Activated naive CD4-positive, alpha-beta T cell treated with anti-CD3 and anti-CD28 coated beads for 36 hours (primary cell): ENCODE data around the gene ARCN1. TPM values are rescaled to one million over a fixed set of nuclear protein-coding genes. Genes with fewer than 3 reads are reported as not detected.
A peak's percentile ranks its signal among the peaks of the same experiment; 100 is the strongest.
"Not testable (repeated sequence)": the region's sequence is repeated elsewhere in the genome, so short reads cannot be mapped to it uniquely, and the experiment has no call there.

Experiments
- CTCF ChIA-PET: fragments of 350-600 bp; sonication (Branson Sonifier 250); formaldehyde crosslinking; loops from one replicate; lab custom pipeline; 2021; ENCODE audit warnings: antibody characterized with exemption; lab: Charles Lee
- DNase-seq: peaks from one replicate; pipeline ENCODE4 v3.0.0-alpha.2; 2020
- H3K27ac Mint-ChIP-seq: one replicate; pipeline ENCODE4 v1.8.0; 2021; ENCODE audit warnings: mild to moderate bottlenecking, mixed read lengths
- H3K27me3 Mint-ChIP-seq: one replicate; pipeline ENCODE4 v1.8.0; 2021; ENCODE audit warnings: low read depth, mixed read lengths
- H3K36me3 Mint-ChIP-seq: one replicate; pipeline ENCODE4 v1.8.0; 2021; ENCODE audit warnings: low read depth, mixed read lengths
- H3K4me1 Mint-ChIP-seq: one replicate; pipeline ENCODE4 v1.8.0; 2021; ENCODE audit warnings: low read depth, mixed read lengths
- H3K4me3 Mint-ChIP-seq: one replicate; pipeline ENCODE4 v1.8.0; 2021; ENCODE audit warnings: mild to moderate bottlenecking, moderate library complexity, mixed read lengths
- H3K9me3 Mint-ChIP-seq: one replicate; pipeline ENCODE4 v1.8.0; 2021; ENCODE audit warnings: mixed read lengths
- intact Hi-C: fragments of 100-400 bp; cut with micrococcal nuclease; formaldehyde crosslinking; loops from one replicate; pipeline ENCODE4 v1.15.1; 2023
- total RNA-seq, 2 experiments: library from RNA; stranded (reverse); gene quantifications; one replicate each; pipeline ENCODE4 v1.2.3, GENCODE V29; 2021

ARCN1 gene
- total RNA-seq, 2 experiments from 2014 or later, result 159 to 174 TPM

DNA sequence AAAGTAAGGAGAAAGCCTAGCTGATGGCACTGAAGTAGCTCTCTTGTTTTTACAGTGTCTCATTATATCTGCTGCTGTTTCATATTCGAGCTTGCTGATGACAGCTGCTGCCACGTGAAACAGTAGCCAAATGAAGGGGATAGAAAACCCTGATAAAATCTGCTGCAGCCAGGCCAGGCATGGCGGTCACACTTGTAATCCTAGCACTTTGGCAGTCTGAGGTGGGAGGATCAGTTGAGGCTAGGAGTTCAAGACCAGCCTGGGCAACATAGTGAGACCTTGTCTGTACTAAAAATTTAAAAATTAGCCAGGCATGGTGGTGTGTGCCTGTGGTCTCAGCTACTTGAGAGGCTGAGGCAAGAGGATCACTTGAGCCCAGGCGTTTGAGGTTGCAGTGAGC is 19.9 kb upstream of the ARCN1 start:
- Mint-ChIP-seq H3K4me1 (no peaks in the 10 kb centered on the region), H3K4me3 (no peak overlapping the region), H3K36me3 (peaks cover 11% of the 10 kb centered on the region), H3K27me3 (no peaks in the 10 kb centered on the region), H3K9me3 (no peaks in the 10 kb centered on the region), H3K27ac (no peak overlapping the region)
- CTCF ChIA-PET, result no interaction called here
- no peak for DNase-seq
- intact Hi-C loops, result no loop called here

DNA sequence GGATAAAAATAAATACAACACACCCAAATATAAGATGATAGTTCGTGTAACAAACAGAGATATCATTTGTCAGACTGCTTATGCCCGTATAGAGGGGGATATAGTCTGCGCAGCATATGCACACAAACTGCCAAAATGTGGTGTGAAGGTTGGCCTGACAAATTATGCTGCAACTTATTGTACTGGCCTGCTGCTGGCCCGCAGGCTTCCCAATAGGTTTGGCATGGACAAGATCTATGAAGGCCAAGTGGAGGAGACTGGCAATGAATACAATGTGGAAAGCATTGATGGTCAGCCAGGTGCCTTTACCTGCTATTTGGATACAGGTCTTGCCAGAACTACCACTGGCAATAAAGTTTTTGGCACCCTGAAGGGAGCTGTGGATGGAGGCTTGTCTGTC is 11.4 kb upstream of the ARCN1 start:
- peaks cover 1% of the 10 kb centered on the region for H3K36me3 Mint-ChIP-seq
- H3K9me3 Mint-ChIP-seq, result no peaks in the 10 kb centered on the region
- DNase-seq, result no peak
- H3K27me3 Mint-ChIP-seq, result no peaks in the 10 kb centered on the region
- no peak overlapping the region for H3K27ac Mint-ChIP-seq
- CTCF ChIA-PET, result no interaction called here
- H3K4me1 Mint-ChIP-seq, result peaks cover 17% of the 10 kb centered on the region
- no peak overlapping the region for H3K4me3 Mint-ChIP-seq
- intact Hi-C loops, result no loop called here

DNA sequence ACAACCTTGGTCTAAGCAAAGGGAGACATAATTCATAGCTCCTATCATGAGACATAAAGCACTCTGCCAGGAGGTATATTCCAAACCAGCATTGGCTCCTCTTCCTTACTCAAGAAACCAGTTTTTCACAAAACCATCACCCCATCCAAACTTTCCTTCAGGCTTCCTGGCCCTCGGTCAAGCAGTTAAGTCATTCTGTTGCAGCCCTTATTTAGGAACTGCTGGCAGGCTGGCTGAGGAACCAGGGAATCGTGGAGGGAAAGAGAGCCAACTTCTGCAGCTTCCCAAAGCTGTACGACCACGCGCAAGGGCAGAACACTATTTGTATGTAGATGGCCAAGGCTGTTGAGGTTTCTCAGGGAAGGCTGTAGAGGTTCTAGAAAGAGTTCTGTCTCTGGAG is 7.2 kb upstream of the ARCN1 start:
- CTCF ChIA-PET, result no interaction called here
- Mint-ChIP-seq H3K27ac (no peak overlapping the region), H3K27me3 (no peaks in the 10 kb centered on the region), H3K36me3 (no peaks in the 10 kb centered on the region), H3K4me1 (peaks cover 24% of the 10 kb centered on the region), H3K9me3 (no peaks in the 10 kb centered on the region), H3K4me3 (peak overlapping the region; percentile 70)
- intact Hi-C loops, result no loop called here
- no peak for DNase-seq

DNA sequence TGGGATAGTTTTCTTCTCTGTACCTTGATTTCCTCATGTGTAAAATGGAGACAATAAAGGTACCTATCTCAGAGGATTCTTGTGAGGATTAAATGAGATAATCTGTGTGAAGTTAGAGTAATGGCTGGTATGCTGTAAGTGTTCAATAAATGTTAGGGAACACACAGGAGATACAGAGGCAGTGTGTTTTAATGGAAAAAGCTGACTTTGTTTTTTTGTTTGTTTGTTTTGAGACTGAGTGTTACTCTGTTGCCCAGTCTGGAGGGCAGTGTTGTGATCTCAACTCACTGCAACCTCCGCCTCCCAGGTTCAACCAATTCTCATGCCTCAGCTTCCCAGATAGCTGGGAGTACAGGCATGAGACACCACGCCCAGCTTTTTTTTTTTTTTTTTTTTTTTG is 2.5 kb upstream of the ARCN1 start:
- Mint-ChIP-seq H3K27me3 (no peaks in the 10 kb centered on the region), H3K36me3 (peaks cover 10% of the 10 kb centered on the region), H3K4me3 (no peak overlapping the region), H3K4me1 (peaks cover 41% of the 10 kb centered on the region), H3K27ac (no peak overlapping the region), H3K9me3 (no peaks in the 10 kb centered on the region)
- intact Hi-C loops, result loop anchor here (1.0 to 5.0 kb wide), 2 partner anchors 267 to 362 kb away; no protein-coding TSS in a partner anchor
- CTCF ChIA-PET, result interaction anchor here (0.5 to 1.6 kb wide), 8 partner anchors 12 to 427 kb away, joined by 3 to 6 read pairs (median 3); no protein-coding TSS in a partner anchor
- no peak for DNase-seq

DNA sequence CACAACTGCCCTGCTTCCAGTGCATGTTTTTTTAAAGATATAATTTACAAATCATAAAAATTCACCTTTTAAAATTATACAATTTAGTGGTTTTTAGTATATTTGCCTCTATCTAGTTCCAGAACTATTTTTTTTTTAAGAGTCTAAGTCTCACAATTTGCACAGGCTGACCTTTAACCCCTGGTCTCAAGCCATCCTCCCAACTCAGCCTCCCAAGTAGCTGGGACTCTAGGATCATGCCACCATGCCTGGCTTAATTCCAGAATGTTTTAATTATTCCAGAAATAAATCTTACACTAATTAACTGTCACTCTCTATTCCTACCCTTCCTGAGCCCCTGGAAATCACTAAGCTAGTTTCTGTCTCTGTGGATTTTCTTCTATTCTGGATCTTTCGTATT is 1.4 kb upstream of the ARCN1 start:
- CTCF ChIA-PET, result interaction anchor here (0.7 kb wide), 1 partner anchor 425 kb away, joined by 5 read pairs; no protein-coding TSS in a partner anchor
- Mint-ChIP-seq H3K4me1 (peaks cover 45% of the 10 kb centered on the region), H3K27ac (peak overlapping the region; percentile 94), H3K4me3 (no peak overlapping the region), H3K36me3 (peaks cover 12% of the 10 kb centered on the region), H3K9me3 (no peaks in the 10 kb centered on the region), H3K27me3 (no peaks in the 10 kb centered on the region)
- intact Hi-C loops, result loop anchor here (5.0 kb wide), 1 partner anchor 363 kb away; no protein-coding TSS in a partner anchor
- no peak for DNase-seq

DNA sequence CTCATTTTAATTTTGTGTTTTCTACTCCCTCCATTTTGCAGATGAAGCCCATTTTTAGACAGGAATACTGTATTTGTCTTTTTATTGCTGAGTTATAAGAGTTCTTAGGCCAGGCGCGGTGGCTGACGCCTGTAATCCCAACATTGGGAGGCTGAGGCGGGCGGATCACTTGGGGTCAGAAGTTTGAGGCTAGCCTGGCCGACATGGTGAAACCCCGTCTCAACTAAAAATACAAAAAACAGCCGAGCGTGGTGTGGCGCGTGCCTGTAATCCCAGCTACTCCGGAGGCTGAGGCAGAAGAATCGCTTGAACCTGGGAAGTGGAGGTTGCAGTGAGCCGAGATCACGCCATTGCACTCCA is 528 bp upstream of the ARCN1 start:
- H3K27me3 Mint-ChIP-seq, CTCF ChIA-PET, H3K9me3 Mint-ChIP-seq: not testable (repeated sequence)
- peak; percentile 24 for DNase-seq
- H3K27ac Mint-ChIP-seq, result peak overlapping the region; percentile 94
- intact Hi-C loops, result loop anchor here (1.0 to 5.0 kb wide), 5 partner anchors 171 to 459 kb away; partner anchors contain the start of genes ATP5MG, RPS25, SLC37A4 and TRAPPC4
- H3K4me1 Mint-ChIP-seq, result peaks cover 47% of the 10 kb centered on the region
- H3K36me3 Mint-ChIP-seq, result peaks cover 15% of the 10 kb centered on the region
- H3K4me3 Mint-ChIP-seq, result peak overlapping the region; percentile 91

DNA sequence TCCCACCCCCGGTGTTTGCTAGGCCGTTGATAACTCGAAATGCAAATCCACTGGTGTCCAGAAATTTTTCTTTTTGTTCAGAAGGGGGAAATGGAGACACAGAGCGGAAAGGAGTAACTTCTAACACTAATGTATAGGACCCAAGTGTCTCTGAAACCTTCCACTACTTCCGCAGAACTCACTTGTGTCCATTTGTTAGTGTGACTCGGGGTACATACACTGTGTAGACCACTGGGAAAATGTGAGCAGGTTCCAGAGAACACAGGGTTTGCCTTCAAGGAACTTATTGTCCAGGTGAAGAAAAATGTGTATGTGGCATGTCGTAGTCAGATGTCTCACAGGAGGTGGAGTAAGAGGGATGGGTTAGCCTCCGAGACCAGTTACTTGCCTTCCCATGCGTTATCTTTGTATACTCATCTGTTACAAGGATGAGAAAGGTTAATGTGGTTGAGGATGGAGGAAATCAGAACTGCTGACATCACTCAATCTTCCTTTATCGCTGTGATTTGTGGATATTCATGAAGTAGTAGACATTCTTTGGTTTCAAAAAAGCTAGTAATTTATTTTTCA is 857 bp downstream of the ARCN1 start:
- CTCF ChIA-PET, result interaction anchor here (1.5 kb wide), 1 partner anchor 37 kb away, joined by 5 read pairs; no protein-coding TSS in a partner anchor
- Mint-ChIP-seq H3K36me3 (peaks cover 20% of the 10 kb centered on the region), H3K9me3 (no peaks in the 10 kb centered on the region)

DNA sequence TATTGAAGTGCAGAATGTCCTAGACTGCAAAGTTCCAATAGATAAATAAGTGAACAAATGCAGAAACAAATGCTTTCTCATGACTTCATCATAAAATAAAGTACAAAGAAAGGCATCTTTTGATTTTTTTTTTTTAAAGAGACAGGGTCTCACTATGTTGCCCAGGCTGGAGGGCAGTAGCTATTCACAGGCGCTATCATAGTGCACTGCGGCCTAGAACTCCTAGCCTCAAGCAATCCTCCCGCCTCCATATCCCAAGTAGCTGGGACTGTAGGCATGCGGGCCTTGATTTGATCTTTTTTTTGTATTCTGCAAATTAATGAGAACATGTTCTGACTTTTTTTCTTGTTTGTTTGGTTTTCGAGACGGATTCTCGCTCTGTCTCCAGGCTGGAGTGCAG is 2.4 kb downstream of the ARCN1 start:
- no peak for DNase-seq
- CTCF ChIA-PET, result interaction anchor here (0.8 kb wide), 1 partner anchor 89 kb away, joined by 3 read pairs; no protein-coding TSS in a partner anchor
- Mint-ChIP-seq H3K9me3 (no peaks in the 10 kb centered on the region), H3K4me3 (peak overlapping the region; percentile 21), H3K27me3 (no peaks in the 10 kb centered on the region), H3K4me1 (peaks cover 64% of the 10 kb centered on the region), H3K27ac (no peak overlapping the region), H3K36me3 (peaks cover 20% of the 10 kb centered on the region)
- intact Hi-C loops, result loop anchor here (5.0 kb wide), 1 partner anchor 367 kb away; no protein-coding TSS in a partner anchor

More for the DNA sequence above, 857 bp downstream of the ARCN1 start:
- Mint-ChIP-seq H3K27ac (peak overlapping the region; percentile 94), H3K4me3 (peak overlapping the region; percentile 91), H3K4me1 (peaks cover 58% of the 10 kb centered on the region), H3K27me3 (no peaks in the 10 kb centered on the region)
- DNase-seq, result peak; percentile 57
- intact Hi-C loops, result loop anchor here (1.0 to 5.0 kb wide), 7 partner anchors 36 to 457 kb away; partner anchors contain the start of genes ATP5MG, RPS25, SLC37A4 and TRAPPC4

DNA sequence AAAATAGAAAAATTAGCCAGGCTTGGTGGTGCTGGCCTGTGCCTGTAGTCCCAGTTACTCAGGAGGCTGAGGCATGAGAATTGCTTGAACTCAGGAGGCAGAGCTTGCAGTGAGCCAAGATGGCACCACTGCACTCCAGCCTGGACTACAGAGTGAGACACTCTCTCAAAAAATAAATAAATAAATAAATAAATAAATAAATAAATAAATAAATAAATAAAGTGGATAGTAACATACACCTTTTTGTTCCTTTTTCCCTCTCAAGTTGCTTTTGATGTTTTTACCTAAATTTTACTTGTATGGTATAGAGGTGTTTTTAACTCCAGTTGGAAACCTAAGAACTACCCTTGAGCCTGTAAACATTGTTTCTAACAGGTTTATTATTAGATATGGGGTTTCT is 5.8 kb downstream of the ARCN1 start:
- Mint-ChIP-seq H3K4me1 (peaks cover 53% of the 10 kb centered on the region), H3K36me3 (peaks cover 21% of the 10 kb centered on the region)
- CTCF ChIA-PET, H3K27me3 Mint-ChIP-seq, H3K27ac Mint-ChIP-seq, DNase-seq, intact Hi-C loops, H3K4me3 Mint-ChIP-seq, H3K9me3 Mint-ChIP-seq: not testable (repeated sequence)

DNA sequence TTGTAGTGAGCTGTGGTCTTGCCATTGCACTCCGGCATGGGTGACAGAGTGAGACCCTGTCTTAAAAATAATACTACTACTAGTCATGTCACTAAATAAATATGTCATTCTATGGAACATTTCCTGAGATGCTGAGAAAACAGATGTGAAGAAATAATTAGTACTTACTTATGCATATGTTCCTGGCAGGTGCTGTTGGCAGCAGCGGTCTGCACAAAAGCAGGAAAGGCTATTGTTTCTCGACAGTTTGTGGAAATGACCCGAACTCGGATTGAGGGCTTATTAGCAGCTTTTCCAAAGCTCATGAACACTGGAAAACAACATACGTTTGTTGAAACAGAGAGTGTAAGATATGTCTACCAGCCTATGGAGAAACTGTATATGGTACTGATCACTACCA is 8.8 kb downstream of the ARCN1 start:
- intact Hi-C loops, result no loop called here
- CTCF ChIA-PET, result no interaction called here

DNA sequence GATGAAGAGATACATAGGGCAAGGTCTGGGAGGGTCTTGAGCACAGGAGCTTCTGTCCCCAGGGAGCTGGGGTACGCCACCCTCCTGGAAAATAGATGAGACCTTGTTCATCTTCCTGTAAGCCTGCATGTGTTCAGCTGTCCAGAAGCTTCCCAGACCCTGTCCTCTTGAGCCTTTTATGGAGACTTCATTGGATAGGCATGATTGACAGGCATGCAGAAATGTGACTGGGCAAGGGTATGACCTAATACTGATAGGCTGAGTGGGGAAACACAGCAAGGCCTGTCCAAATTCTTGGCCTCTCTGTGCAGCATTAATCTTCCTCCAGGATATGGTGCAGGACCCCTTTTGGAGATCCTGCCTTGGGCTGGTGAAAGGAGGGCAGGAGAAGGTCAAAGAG is 15.7 kb downstream of the ARCN1 start:
- no peaks in the 10 kb centered on the region for H3K27me3 Mint-ChIP-seq

More for the DNA sequence above, 8.8 kb downstream of the ARCN1 start:
- Mint-ChIP-seq H3K27me3 (no peaks in the 10 kb centered on the region), H3K4me1 (peaks cover 25% of the 10 kb centered on the region), H3K9me3 (no peaks in the 10 kb centered on the region), H3K36me3 (peaks cover 28% of the 10 kb centered on the region), H3K27ac (no peak overlapping the region), H3K4me3 (no peak overlapping the region)
- no peak for DNase-seq

DNA sequence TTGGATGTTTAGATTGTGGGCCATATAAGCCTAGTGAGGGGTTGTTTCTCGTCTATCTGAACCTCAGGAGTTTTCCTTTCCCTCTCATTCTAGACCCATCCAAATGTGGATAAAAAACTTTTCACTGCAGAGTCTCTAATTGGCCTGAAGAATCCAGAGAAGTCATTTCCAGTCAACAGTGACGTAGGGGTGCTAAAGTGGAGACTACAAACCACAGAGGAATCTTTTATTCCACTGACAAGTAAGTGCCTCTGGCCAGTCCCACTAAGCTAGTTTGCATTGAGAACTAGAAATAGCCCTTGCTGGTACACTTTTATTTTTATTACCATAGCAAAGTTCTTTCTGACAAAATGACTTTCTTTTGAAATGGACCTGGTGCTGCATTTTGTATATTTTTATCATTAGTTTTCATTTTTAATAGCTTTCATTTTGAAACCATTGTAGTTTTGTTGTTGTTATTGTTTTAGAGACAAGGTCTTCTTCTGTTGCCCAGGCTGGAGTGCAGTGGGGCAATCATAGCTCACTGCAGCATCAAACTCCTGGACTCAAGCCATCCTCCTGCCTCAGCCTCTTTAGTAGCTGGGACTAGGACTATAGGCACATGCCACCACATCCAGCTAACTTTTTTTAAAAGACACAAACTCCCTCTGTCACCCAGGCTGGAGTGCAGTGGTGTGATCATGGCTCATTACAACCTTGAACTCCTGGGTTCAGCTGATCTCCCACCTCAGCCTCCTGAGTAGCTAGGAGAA is 20.6 kb downstream of the ARCN1 start:
- intact Hi-C loops, result no loop called here
- Mint-ChIP-seq H3K27ac (no peak overlapping the region), H3K9me3 (no peaks in the 10 kb centered on the region), H3K27me3 (no peaks in the 10 kb centered on the region), H3K36me3 (peaks cover 34% of the 10 kb centered on the region), H3K4me3 (no peak overlapping the region), H3K4me1 (peaks cover 15% of the 10 kb centered on the region)
- CTCF ChIA-PET, result interaction anchor here (0.5 to 6.5 kb wide), 8 partner anchors 10 to 69 kb away, joined by 3 to 106 read pairs (median 3); partner anchors contain the start of gene PHLDB1
- DNase-seq, result no peak

More for the DNA sequence above, 15.7 kb downstream of the ARCN1 start:
- no peaks in the 10 kb centered on the region for H3K9me3 Mint-ChIP-seq
- intact Hi-C loops, result no loop called here
- no peaks in the 10 kb centered on the region for H3K4me1 Mint-ChIP-seq
- CTCF ChIA-PET, result no interaction called here
- DNase-seq, result no peak
- H3K4me3 Mint-ChIP-seq, result no peak overlapping the region
- H3K36me3 Mint-ChIP-seq, result peaks cover 35% of the 10 kb centered on the region
- peak overlapping the region; percentile 3 for H3K27ac Mint-ChIP-seq
